MM.1S (cell line): ENCODE data around the gene RXFP1.

Experiments
- EZH2 ChIP-seq: fragments of 300-600 bp; sonication (generic); optimal IDR thresholded peaks from 2 replicates; pipeline ENCODE3; 2017; ENCODE audit warnings: low read depth, mild to moderate bottlenecking, antibody characterized with exemption, low read length, mixed read lengths
- EZH2phosphoT487 ChIP-seq: fragments of 300-600 bp; sonication (generic); IDR thresholded peaks from 2 replicates; pipeline ENCODE4 v1.6.1; 2018; ENCODE audit warnings: antibody characterized with exemption, low read length
- TF ChIP-seq, protein P1 (sequence below): fragments of 300-600 bp; sonication (generic); IDR thresholded peaks from 2 replicates; pipeline ENCODE4 v1.5.1; 2016; ENCODE audit warnings: antibody characterized with exemption, low read length, mixed read lengths

DNA sequence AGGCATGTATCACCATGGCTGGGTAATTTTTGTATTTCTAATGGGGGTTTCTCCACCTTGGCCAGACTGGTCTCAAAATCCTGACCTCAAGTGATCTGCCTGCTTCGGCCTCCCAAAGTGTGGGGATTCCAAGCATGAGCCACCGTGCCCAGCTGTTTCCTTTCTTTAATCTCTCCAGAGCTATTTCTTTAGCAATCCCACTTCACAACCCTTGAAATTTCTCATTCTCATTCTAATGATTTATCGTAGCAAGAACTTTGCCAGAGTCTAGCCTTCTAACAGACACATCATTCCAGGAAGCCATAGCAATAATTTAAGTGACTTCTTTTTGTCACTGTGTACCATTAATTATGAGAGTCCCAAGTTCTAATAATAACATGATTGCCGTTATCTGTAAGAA is 68.6 kb downstream of the RXFP1 start:
- TF ChIP-seq, protein P1, sequence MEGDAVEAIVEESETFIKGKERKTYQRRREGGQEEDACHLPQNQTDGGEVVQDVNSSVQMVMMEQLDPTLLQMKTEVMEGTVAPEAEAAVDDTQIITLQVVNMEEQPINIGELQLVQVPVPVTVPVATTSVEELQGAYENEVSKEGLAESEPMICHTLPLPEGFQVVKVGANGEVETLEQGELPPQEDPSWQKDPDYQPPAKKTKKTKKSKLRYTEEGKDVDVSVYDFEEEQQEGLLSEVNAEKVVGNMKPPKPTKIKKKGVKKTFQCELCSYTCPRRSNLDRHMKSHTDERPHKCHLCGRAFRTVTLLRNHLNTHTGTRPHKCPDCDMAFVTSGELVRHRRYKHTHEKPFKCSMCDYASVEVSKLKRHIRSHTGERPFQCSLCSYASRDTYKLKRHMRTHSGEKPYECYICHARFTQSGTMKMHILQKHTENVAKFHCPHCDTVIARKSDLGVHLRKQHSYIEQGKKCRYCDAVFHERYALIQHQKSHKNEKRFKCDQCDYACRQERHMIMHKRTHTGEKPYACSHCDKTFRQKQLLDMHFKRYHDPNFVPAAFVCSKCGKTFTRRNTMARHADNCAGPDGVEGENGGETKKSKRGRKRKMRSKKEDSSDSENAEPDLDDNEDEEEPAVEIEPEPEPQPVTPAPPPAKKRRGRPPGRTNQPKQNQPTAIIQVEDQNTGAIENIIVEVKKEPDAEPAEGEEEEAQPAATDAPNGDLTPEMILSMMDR = no peak
- TF ChIP-seq EZH2 (no peak), EZH2phosphoT487 (no peak)
